Measurements from ENCODE around the gene MTCL1. TPM values are rescaled to one million over a fixed set of nuclear protein-coding genes. Genes with fewer than 3 reads are reported as not detected.

The MTCL1 gene
- total and polyA plus RNA-seq, 9 of the 15 experiments (the other 6 are each of a cell fraction or from before 2014, with no cell fraction given): 0.21 to 7.4 (median 3.7) TPM

DNA sequence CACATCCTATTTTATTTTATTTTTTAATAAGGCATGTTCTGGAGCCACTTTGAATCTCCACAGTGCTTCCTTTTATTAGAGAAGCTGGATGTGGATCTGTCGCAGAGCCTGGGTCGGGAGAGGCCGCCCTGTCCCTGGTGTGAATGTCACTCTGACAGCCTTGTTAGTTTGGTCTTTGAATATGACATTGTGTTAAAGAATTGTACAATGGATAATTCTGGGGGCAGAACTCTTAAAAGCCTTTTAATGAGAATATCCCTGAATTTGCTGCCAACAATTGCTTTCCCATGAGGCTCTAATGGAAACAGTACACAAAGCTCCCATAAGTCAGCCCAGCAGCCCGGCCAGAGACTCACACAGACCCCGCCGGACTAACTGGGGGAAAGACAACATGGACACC is 82.4 kb downstream of the MTCL1 start:
- in situ Hi-C loops (cut with MboI): no loop called here
- Histone ChIP-seq H3K27ac (ENCODE audit: extremely low read depth, low read depth, low read length) (no peak overlapping the region), H2AFZ (ENCODE audit: low read depth, low read length) (no peak overlapping the region), H3K9me1 (ENCODE audit: control insufficient read depth, insufficient read depth, low read length) (no peaks in the 10 kb centered on the region), H3K4me1 (replicated peaks in 1 of 2; ENCODE audit: control insufficient read depth in 2 of 2, insufficient read depth in 2 of 2, low read length in 2 of 2) (peaks cover 0 to 16% of the 10 kb centered on the region in 2 experiments; a peak in 1 of 5 replicates), H3K27me3 (ENCODE audit: control insufficient read depth in 2 of 2, insufficient read depth in 2 of 2, low read length in 2 of 2) (peaks cover 12 to 46% of the 10 kb centered on the region in 2 experiments), H3K4me2 (ENCODE audit: insufficient read depth, low read length) (no peak overlapping the region), H3K36me3 (ENCODE audit: control insufficient read depth, insufficient read depth, low read length) (no peaks in the 10 kb centered on the region), H4K20me1 (replicated peaks; ENCODE audit: control insufficient read depth, insufficient read depth, low read length) (no peaks in the 10 kb centered on the region), H3K4me3 (no peak overlapping the region), H3K79me2 (ENCODE audit: control insufficient read depth, insufficient read depth, low read length) (no peaks in the 10 kb centered on the region), H3K9me3 (replicated peaks; ENCODE audit: control insufficient read depth, insufficient read depth, low read depth, low read length) (no peaks in the 10 kb centered on the region), H3K9ac (ENCODE audit: insufficient read depth in 1 of 2, low read depth in 2 of 2, low read length in 2 of 2) (no peak overlapping the region)
- no peak for FAIRE-seq
- intact Hi-C loops (cut with micrococcal nuclease): no loop called here
- ATAC-seq: no peak
- WGBS (ENCODE audit: insufficient coverage, low coverage, missing lambda C conversion rate): 45% methylated on average over 6 of the region's 6 CpGs
- ChIA-PET CTCF (ENCODE audit: low intra/inter-chr PET ratio) (no interaction called here), POLR2A (interaction anchor here (1.2 to 2.7 kb wide), 4 partner anchors 8 to 21 kb away, joined by 3 to 20 read pairs (median 8); no protein-coding TSS in a partner anchor)
- BruUV-seq (replicated peaks): no TSS peak
- DNase-seq (ENCODE audit: extremely low read depth in 1 of 4, low spot score in 3 of 4): no peak
- TF ChIP-seq, protein P1, sequence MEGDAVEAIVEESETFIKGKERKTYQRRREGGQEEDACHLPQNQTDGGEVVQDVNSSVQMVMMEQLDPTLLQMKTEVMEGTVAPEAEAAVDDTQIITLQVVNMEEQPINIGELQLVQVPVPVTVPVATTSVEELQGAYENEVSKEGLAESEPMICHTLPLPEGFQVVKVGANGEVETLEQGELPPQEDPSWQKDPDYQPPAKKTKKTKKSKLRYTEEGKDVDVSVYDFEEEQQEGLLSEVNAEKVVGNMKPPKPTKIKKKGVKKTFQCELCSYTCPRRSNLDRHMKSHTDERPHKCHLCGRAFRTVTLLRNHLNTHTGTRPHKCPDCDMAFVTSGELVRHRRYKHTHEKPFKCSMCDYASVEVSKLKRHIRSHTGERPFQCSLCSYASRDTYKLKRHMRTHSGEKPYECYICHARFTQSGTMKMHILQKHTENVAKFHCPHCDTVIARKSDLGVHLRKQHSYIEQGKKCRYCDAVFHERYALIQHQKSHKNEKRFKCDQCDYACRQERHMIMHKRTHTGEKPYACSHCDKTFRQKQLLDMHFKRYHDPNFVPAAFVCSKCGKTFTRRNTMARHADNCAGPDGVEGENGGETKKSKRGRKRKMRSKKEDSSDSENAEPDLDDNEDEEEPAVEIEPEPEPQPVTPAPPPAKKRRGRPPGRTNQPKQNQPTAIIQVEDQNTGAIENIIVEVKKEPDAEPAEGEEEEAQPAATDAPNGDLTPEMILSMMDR (IDR thresholded peaks at IDR 0.05 in 2 of 3, conservative IDR thresholded peaks at IDR 0.05 in 1 of 3; ENCODE audit: insufficient read depth in 2 of 3, low read depth in 1 of 3, low read length in 3 of 3): no peak
- no peak for TF ChIP-seq CHCHD3 (CRISPR knock-in tag; IDR thresholded peaks at IDR 0.05)
- TF ChIP-seq ZNF740 (CRISPR knock-in tag; IDR thresholded peaks at IDR 0.05): no peak
- TF ChIP-seq ZNF740 (tag; IDR thresholded peaks at IDR 0.05): no peak
- TF ChIP-seq ZNF224 (CRISPR knock-in tag; IDR thresholded peaks at IDR 0.05): no peak
- no peak for TF ChIP-seq ZFP36 (IDR thresholded peaks at IDR 0.05; ENCODE audit: low read depth, low read length, partially characterized antibody)
- TF ChIP-seq ADNP (tag; IDR thresholded peaks at IDR 0.05): no peak
- TF ChIP-seq KDM5B (IDR thresholded peaks at IDR 0.05; ENCODE audit: insufficient replicate concordance, low read depth, low read length): no peak
- no peak for TF ChIP-seq NFXL1 (CRISPR knock-in tag; IDR thresholded peaks at IDR 0.05)
- TF ChIP-seq FOXK1 (CRISPR knock-in tag; IDR thresholded peaks at IDR 0.05; ENCODE audit: borderline replicate concordance): no peak
- TF ChIP-seq PATZ1 (CRISPR knock-in tag; IDR thresholded peaks at IDR 0.05; ENCODE audit: borderline replicate concordance): no peak
- TF ChIP-seq, protein P2, sequence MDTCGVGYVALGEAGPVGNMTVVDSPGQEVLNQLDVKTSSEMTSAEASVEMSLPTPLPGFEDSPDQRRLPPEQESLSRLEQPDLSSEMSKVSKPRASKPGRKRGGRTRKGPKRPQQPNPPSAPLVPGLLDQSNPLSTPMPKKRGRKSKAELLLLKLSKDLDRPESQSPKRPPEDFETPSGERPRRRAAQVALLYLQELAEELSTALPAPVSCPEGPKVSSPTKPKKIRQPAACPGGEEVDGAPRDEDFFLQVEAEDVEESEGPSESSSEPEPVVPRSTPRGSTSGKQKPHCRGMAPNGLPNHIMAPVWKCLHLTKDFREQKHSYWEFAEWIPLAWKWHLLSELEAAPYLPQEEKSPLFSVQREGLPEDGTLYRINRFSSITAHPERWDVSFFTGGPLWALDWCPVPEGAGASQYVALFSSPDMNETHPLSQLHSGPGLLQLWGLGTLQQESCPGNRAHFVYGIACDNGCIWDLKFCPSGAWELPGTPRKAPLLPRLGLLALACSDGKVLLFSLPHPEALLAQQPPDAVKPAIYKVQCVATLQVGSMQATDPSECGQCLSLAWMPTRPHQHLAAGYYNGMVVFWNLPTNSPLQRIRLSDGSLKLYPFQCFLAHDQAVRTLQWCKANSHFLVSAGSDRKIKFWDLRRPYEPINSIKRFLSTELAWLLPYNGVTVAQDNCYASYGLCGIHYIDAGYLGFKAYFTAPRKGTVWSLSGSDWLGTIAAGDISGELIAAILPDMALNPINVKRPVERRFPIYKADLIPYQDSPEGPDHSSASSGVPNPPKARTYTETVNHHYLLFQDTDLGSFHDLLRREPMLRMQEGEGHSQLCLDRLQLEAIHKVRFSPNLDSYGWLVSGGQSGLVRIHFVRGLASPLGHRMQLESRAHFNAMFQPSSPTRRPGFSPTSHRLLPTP (IDR thresholded peaks at IDR 0.05; ENCODE audit: borderline replicate concordance, extremely low read depth, insufficient read length): no peak
- no peak for TF ChIP-seq TRIM28 (IDR thresholded peaks at IDR 0.05)
- TF ChIP-seq RCOR1 (IDR thresholded peaks at IDR 0.05; ENCODE audit: borderline replicate concordance in 1 of 2, low read depth in 2 of 2, low read length in 2 of 2): no peak
- TF ChIP-seq ZNF134 (CRISPR knock-in tag; conservative IDR thresholded peaks at IDR 0.05): no peak

Data from K562 (cell line).